H9 (cell line): ENCODE data around the gene LCE5A. TPM values are rescaled to one million over a fixed set of nuclear protein-coding genes. Genes with fewer than 3 reads are reported as not detected.

Experiments
- DNase-seq: peaks from one replicate; pipeline ENCODE4 v3.0.0-alpha.2; 2017
- H2AFZ ChIP-seq: one replicate; pipeline ENCODE4 v1.6.1; 2013; ENCODE audit warnings: mild to moderate bottlenecking, low read length, control low read depth, moderate library complexity
- H2AK5ac ChIP-seq: 2 replicates; pipeline ENCODE4 v1.6.1; 2013; ENCODE audit warnings: low read length, control low read depth, mixed read lengths; ENCODE audit not compliant: insufficient read length
- H2BK120ac ChIP-seq: one replicate; pipeline ENCODE4 v1.6.1; 2013; ENCODE audit warnings: low read depth, mild to moderate bottlenecking, low read length, control low read depth, inconsistent platforms; ENCODE audit not compliant: poor library complexity, severe bottlenecking
- H2BK12ac ChIP-seq: 2 replicates; pipeline ENCODE4 v1.6.1; 2013; ENCODE audit warnings: low read length, control low read depth, mixed read lengths, low read depth; ENCODE audit not compliant: insufficient read length
- H2BK15ac ChIP-seq: 2 replicates; pipeline ENCODE4 v1.6.1; 2013; ENCODE audit warnings: low read depth, low read length, control low read depth
- H2BK20ac ChIP-seq: one replicate; pipeline ENCODE4 v1.6.1; 2013; ENCODE audit warnings: low read depth, mild to moderate bottlenecking, low read length, control low read depth, inconsistent platforms; ENCODE audit not compliant: poor library complexity, severe bottlenecking
- H2BK5ac ChIP-seq: 2 replicates; pipeline ENCODE4 v1.6.1; 2013; ENCODE audit warnings: low read length, control low read depth, mixed read lengths; ENCODE audit not compliant: insufficient read length
- H3K14ac ChIP-seq: 2 replicates; pipeline ENCODE4 v1.6.1; 2013; ENCODE audit warnings: low read length, control low read depth; ENCODE audit not compliant: insufficient read depth
- H3K18ac ChIP-seq: 2 replicates; pipeline ENCODE4 v1.6.1; 2013; ENCODE audit warnings: low read depth, mild to moderate bottlenecking, mixed read lengths, low read length, control low read depth; ENCODE audit not compliant: insufficient read length
- H3K23ac ChIP-seq: 2 replicates; pipeline ENCODE4 v1.6.1; 2013; ENCODE audit warnings: low read length, control low read depth, mixed read lengths, low read depth; ENCODE audit not compliant: insufficient read length
- H3K23me2 ChIP-seq: 2 replicates; pipeline ENCODE4 v1.6.1; 2013; ENCODE audit warnings: low read depth, mild to moderate bottlenecking, mixed read lengths, low read length, control low read depth; ENCODE audit not compliant: insufficient read length, poor library complexity, severe bottlenecking
- H3K27ac ChIP-seq: 2 replicates; pipeline ENCODE4 v1.5.1; 2013; ENCODE audit warnings: low read length, control low read depth, mixed read lengths, low read depth; ENCODE audit not compliant: insufficient read length
- H3K27me3 ChIP-seq: 2 replicates; pipeline ENCODE4 v1.6.1; 2013; ENCODE audit warnings: low read length, control low read depth, inconsistent platforms; ENCODE audit not compliant: insufficient read depth
- H3K4ac ChIP-seq: 2 replicates; pipeline ENCODE4 v1.6.1; 2013; ENCODE audit warnings: low read depth, mild to moderate bottlenecking, control low read depth, inconsistent platforms, low read length, moderate library complexity
- H3K4me1 ChIP-seq: 2 replicates; pipeline ENCODE4 v1.6.1; 2013; ENCODE audit warnings: low read length, control low read depth, inconsistent platforms; ENCODE audit not compliant: insufficient read depth
- H3K4me2 ChIP-seq: 2 replicates; pipeline ENCODE4 v1.6.1; 2013; ENCODE audit warnings: low read length, control low read depth, mixed read lengths; ENCODE audit not compliant: insufficient read length, insufficient read depth
- H3K56ac ChIP-seq: 2 replicates; pipeline ENCODE4 v1.6.1; 2013; ENCODE audit warnings: low read depth, mild to moderate bottlenecking, mixed read lengths, low read length, control low read depth; ENCODE audit not compliant: insufficient read length
- H3K79me1 ChIP-seq: 2 replicates; pipeline ENCODE4 v1.6.1; 2013; ENCODE audit warnings: low read depth, mild to moderate bottlenecking, moderate library complexity, low read length, control low read depth, inconsistent platforms; ENCODE audit not compliant: insufficient read depth, poor library complexity, severe bottlenecking
- H3K79me2 ChIP-seq: 2 replicates; pipeline ENCODE4 v1.6.1; 2013; ENCODE audit warnings: low read length, control low read depth, inconsistent platforms; ENCODE audit not compliant: insufficient read depth
- H3K9ac ChIP-seq: 2 replicates; pipeline ENCODE4 v1.6.1; 2013; ENCODE audit warnings: low read length, control low read depth, mixed read lengths; ENCODE audit not compliant: insufficient read length; ENCODE audit errors: extremely low read depth
- H3K9me3 ChIP-seq: one replicate; pipeline ENCODE4 v1.6.1; 2013; ENCODE audit warnings: low read depth, low read length, inconsistent platforms; ENCODE audit not compliant: control insufficient read depth
- H3T11ph ChIP-seq: one replicate; pipeline ENCODE4 v1.6.1; 2013; ENCODE audit warnings: mild to moderate bottlenecking, low read length, control low read depth, inconsistent platforms
- H4K20me1 ChIP-seq: one replicate; pipeline ENCODE4 v1.6.1; 2013; ENCODE audit not compliant: control insufficient read depth, insufficient read length, insufficient read depth
- H4K5ac ChIP-seq: 2 replicates; pipeline ENCODE4 v1.6.1; 2013; ENCODE audit warnings: low read depth, mild to moderate bottlenecking, mixed read lengths, low read length, control low read depth; ENCODE audit not compliant: insufficient read length
- H4K8ac ChIP-seq: replicated peaks from 2 replicates; pipeline ENCODE4 v1.6.1; 2013; ENCODE audit warnings: low read length, control low read depth, mixed read lengths, low read depth; ENCODE audit not compliant: insufficient read length
- H4K91ac ChIP-seq: 2 replicates; pipeline ENCODE4 v1.6.1; 2013; ENCODE audit warnings: low read depth, mild to moderate bottlenecking, moderate library complexity, mixed read lengths, low read length, control low read depth; ENCODE audit not compliant: insufficient read length
- H3K27ac Mint-ChIP-seq, 3 experiments: 2 replicates in 2 of 3; 3 replicates in 1 of 3; pipeline ENCODE4 v1.8.0; 2020 to 2021; ENCODE audit warnings: mixed read lengths in 3 of 3, mild to moderate bottlenecking in 1 of 3, moderate library complexity in 1 of 3
- H3K27me3 Mint-ChIP-seq: 2 replicates; pipeline ENCODE4 v1.8.0; 2021; ENCODE audit warnings: low read depth, mild to moderate bottlenecking, moderate library complexity, mixed read lengths
- H3K36me3 Mint-ChIP-seq, 3 experiments: 2 replicates in 2 of 3; 3 replicates in 1 of 3; pipeline ENCODE4 v1.8.0; 2020 to 2021; ENCODE audit warnings: low read depth in 3 of 3, mixed read lengths in 3 of 3; ENCODE audit not compliant: insufficient read depth in 1 of 3
- H3K4me1 Mint-ChIP-seq, 2 experiments: 2 replicates each; pipeline ENCODE4 v1.8.0; 2020; ENCODE audit warnings: mixed read lengths in 2 of 2
- H3K4me3 Mint-ChIP-seq, 2 experiments: 2 replicates in 1 of 2; 3 replicates in 1 of 2; pipeline ENCODE4 v1.8.0; 2020 to 2021; ENCODE audit warnings: mild to moderate bottlenecking in 2 of 2, mixed read lengths in 2 of 2, moderate library complexity in 1 of 2
- H3K9me3 Mint-ChIP-seq, 2 experiments: 2 replicates in 1 of 2; 3 replicates in 1 of 2; pipeline ENCODE4 v1.8.0; 2020; ENCODE audit warnings: mild to moderate bottlenecking in 2 of 2, mixed read lengths in 2 of 2, moderate library complexity in 1 of 2
- CTCF ChIP-seq: fragments of 200-600 bp; sonication (generic); conservative IDR thresholded peaks from 3 replicates; pipeline ENCODE4 v1.8.0; 2021; ENCODE audit warnings: antibody characterized with exemption, mild to moderate bottlenecking
- WGBS: extraction: QIAGEN DNeasy Blood & Tissue Kit; methylation state at CpG from one replicate; pipeline ENCODE4 v1.1.7; 2013; ENCODE audit warnings: missing lambda C conversion rate, low lambda C conversion rate, mixed read lengths; ENCODE audit not compliant: insufficient read length; ENCODE audit errors: extremely low coverage; 5-methylcytosine and 5-hydroxymethylcytosine counted together
- total RNA-seq: library from RNA; stranded (reverse); gene quantifications from 2 replicates; pipeline ENCODE4 v1.2.1, GENCODE V29; 2021

Gene LCE5A
- total RNA-seq, 1 experiment from 2014 or later = not detected

GRCh38 chr1:152462636-152463035, 48.0 kb upstream of the LCE5A start:
- H3K18ac ChIP-seq = no peak overlapping the region
- H3K4me1 ChIP-seq = no peaks in the 10 kb centered on the region
- H4K91ac ChIP-seq = no peak overlapping the region
- no CpG with 5 or more reads among the region's 26 CpGs for WGBS
- Mint-ChIP-seq H3K4me3 (no peak overlapping the region), H3K27ac (no peak overlapping the region), H3K36me3 (peaks cover 0 to 16% (median 8%) of the 10 kb centered on the region in 3 experiments; a peak in 5 of 7 replicates), H3K27me3 (peaks cover 1% of the 10 kb centered on the region; the same call in 1 of the 2 replicates), H3K4me1 (no peaks in the 10 kb centered on the region), H3K9me3 (peaks cover 65 to 73% of the 10 kb centered on the region in 2 experiments)
- no peak for DNase-seq
- no peak overlapping the region for H2AK5ac ChIP-seq
- H3K4me2 ChIP-seq = no peak overlapping the region
- H2BK120ac ChIP-seq = no peak overlapping the region
- H3T11ph ChIP-seq = no peak overlapping the region
- no peak overlapping the region for H4K8ac ChIP-seq
- H3K27ac ChIP-seq = no peak overlapping the region
- H4K20me1 ChIP-seq = no peaks in the 10 kb centered on the region
- H3K79me2 ChIP-seq = no peaks in the 10 kb centered on the region; the same call in 1 of the 2 replicates
- no peak overlapping the region for H3K4ac ChIP-seq
- H3K14ac ChIP-seq = no peak overlapping the region
- no peak overlapping the region for H4K5ac ChIP-seq
- H3K9ac ChIP-seq = no peak overlapping the region
- H2BK20ac ChIP-seq = no peak overlapping the region
- no peaks in the 10 kb centered on the region for H3K23me2 ChIP-seq
- no peak overlapping the region for H2BK15ac ChIP-seq
- H3K27me3 ChIP-seq = no peaks in the 10 kb centered on the region
- H3K9me3 ChIP-seq = peaks cover 17% of the 10 kb centered on the region
- H2BK5ac ChIP-seq = no peak overlapping the region
- no peak overlapping the region for H3K23ac ChIP-seq
- no peak overlapping the region for H2BK12ac ChIP-seq
- H3K56ac ChIP-seq = no peak overlapping the region
- no peak for TF ChIP-seq CTCF
- H3K79me1 ChIP-seq = no peaks in the 10 kb centered on the region
- H2AFZ ChIP-seq = no peak overlapping the region
